Epithelial cell of proximal tubule (primary cell): Measurements from ENCODE around the gene TULP1. TPM values are rescaled to one million over a fixed set of nuclear protein-coding genes. Genes with fewer than 3 reads are reported as not detected.

Experiments
- DNase-seq: peaks from one replicate; pipeline ENCODE4 v3.0.0-alpha.2; 2011; ENCODE audit warnings: low read depth
- H3K4me3 ChIP-seq: 2 replicates; pipeline ENCODE4 v1.5.1; 2011; ENCODE audit warnings: low read depth, mild to moderate bottlenecking, low read length
- total RNA-seq: library from RNA; depleted of rRNA; stranded (reverse); fragments of >200 nt; gene quantifications from 2 replicates; pipeline ENCODE4 v1.2.3, GENCODE V29; 2015
- TF ChIP-seq, protein P1 (sequence below): conservative IDR thresholded peaks from 2 replicates; pipeline ENCODE4 v1.5.1; 2012; ENCODE audit warnings: low read depth, mild to moderate bottlenecking, low read length

Gene TULP1
- total RNA-seq, 1 donor from 2014 or later: not detected

DNA sequence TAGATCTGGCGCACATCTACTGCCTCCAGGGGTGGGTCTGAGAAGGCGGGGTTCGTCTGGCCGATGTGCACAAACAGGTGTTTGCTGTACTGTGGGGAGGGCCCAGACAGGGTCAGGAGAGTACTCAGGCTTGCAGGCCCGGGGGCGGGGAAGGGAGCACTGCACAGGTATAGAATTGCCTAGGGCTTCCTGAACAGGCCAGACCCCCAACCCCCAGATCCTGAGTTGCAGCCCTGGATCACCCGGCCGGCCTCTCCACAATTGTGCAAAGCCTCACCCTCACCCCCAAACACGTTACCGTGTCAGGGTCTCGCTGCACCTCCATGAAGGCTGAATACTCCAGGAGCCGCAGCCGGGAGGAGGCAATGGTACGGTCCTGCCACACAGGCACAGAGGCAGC lies 36.7 kb downstream of the TULP1 start:
- DNase-seq: no peak
- TF ChIP-seq, protein P1, sequence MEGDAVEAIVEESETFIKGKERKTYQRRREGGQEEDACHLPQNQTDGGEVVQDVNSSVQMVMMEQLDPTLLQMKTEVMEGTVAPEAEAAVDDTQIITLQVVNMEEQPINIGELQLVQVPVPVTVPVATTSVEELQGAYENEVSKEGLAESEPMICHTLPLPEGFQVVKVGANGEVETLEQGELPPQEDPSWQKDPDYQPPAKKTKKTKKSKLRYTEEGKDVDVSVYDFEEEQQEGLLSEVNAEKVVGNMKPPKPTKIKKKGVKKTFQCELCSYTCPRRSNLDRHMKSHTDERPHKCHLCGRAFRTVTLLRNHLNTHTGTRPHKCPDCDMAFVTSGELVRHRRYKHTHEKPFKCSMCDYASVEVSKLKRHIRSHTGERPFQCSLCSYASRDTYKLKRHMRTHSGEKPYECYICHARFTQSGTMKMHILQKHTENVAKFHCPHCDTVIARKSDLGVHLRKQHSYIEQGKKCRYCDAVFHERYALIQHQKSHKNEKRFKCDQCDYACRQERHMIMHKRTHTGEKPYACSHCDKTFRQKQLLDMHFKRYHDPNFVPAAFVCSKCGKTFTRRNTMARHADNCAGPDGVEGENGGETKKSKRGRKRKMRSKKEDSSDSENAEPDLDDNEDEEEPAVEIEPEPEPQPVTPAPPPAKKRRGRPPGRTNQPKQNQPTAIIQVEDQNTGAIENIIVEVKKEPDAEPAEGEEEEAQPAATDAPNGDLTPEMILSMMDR: no peak
- H3K4me3 ChIP-seq: no peak overlapping the region

- TF ChIP-seq, protein P1: no peak
- no peak overlapping the region for H3K4me3 ChIP-seq
- DNase-seq: no peak
Measured at GRCh38 chr6:35475573-35475972, 37.1 kb downstream of the TULP1 start.

- no peak for DNase-seq
- TF ChIP-seq, protein P1: no peak
- no peak overlapping the region for H3K4me3 ChIP-seq
Measured at GRCh38 chr6:35474942-35475570, 37.6 kb downstream of the TULP1 start.

- DNase-seq: no peak
- H3K4me3 ChIP-seq: no peak overlapping the region
- TF ChIP-seq, protein P1: no peak
Measured at GRCh38 chr6:35474131-35474941, 38.4 kb downstream of the TULP1 start.

GRCh38 chr6:35473850-35474130 lies 38.9 kb downstream of the TULP1 start:
- TF ChIP-seq, protein P1: no peak
- DNase-seq: no peak
- no peak overlapping the region for H3K4me3 ChIP-seq

DNA sequence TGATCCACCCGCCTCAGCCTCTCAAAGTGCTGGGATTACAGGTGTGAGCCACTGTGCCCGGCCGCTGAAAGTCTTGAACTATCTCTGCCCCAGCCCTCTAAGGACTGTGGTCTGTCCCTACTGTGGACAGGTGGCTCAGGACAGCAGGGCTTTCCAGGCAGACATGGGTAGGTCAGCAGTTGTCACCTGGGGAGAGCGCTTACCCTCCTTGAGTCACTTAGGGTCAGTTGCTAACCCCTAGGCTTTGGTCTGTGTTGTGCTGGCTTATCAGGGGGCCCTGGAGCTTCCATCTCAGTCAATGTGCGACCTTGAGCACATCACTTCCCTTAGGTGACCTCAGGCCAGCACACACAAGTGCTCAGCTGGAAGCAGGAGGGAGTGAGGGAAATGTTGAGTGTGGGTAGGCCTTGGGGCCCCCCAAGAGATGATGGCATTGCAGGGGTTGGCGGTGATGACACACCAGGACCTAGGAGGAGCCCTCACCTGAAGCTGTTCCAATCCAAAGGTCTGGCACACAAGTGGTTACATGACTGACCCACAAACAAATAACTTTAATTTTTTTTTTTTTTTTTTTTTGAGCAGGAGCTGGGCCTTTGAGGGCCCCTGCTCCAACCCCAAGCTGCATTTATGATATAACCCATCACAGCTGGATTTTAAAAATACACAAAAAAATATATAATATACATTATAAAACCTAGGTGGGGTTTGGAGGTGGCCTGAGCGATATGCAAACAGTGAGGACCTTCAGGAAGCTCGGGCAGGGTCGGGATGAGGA lies 39.4 kb downstream of the TULP1 start:
- no peak overlapping the region for H3K4me3 ChIP-seq
- no peak for DNase-seq
- TF ChIP-seq, protein P1: no peak
